Fibroblast of the aortic adventitia (primary cell): Measurements from ENCODE around the gene BMPR1A. TPM values are rescaled to one million over a fixed set of nuclear protein-coding genes. Genes with fewer than 3 reads are reported as not detected.

Experiments used
- DNase-seq: peaks from one replicate; pipeline ENCODE4 v3.0.0-alpha.2; 2010; ENCODE audit warnings: low read depth
- H3K4me3 ChIP-seq: 2 replicates; pipeline ENCODE4 v1.5.1; 2011; ENCODE audit warnings: low read depth, mild to moderate bottlenecking, control low read depth, low read length, moderate library complexity
- CTCF ChIP-seq: IDR thresholded peaks from 2 replicates; pipeline ENCODE4 v1.5.1; 2011; ENCODE audit warnings: mild to moderate bottlenecking, low read length, control low read depth, inconsistent platforms; ENCODE audit not compliant: insufficient read depth
- total RNA-seq: library from RNA; depleted of rRNA; stranded (reverse); fragments of >200 nt; gene quantifications from 2 replicates; pipeline ENCODE4 v1.2.3, GENCODE V29; 2012; ENCODE audit warnings: low replicate concordance

BMPR1A gene
- total RNA-seq, 1 donor = 74.7 TPM

- DNase-seq = no peak
- no peak for TF ChIP-seq CTCF
- no peak overlapping the region for H3K4me3 ChIP-seq
Measured at GRCh38 chr10:86718556-86718955, 37.9 kb upstream of the BMPR1A start.

- no peak for TF ChIP-seq CTCF
- no peak for DNase-seq
- H3K4me3 ChIP-seq = no peak overlapping the region
Measured at GRCh38 chr10:86721232-86721631, 35.2 kb upstream of the BMPR1A start.

- no peak overlapping the region for H3K4me3 ChIP-seq
- TF ChIP-seq CTCF = no peak
- DNase-seq = no peak
Measured at GRCh38 chr10:86723009-86723408, 33.4 kb upstream of the BMPR1A start.

GRCh38 chr10:86724445-86724844 is 32.0 kb upstream of the BMPR1A start:
- H3K4me3 ChIP-seq = no peak overlapping the region
- no peak for DNase-seq
- TF ChIP-seq CTCF = no peak

GRCh38 chr10:86725980-86726676 is 30.3 kb upstream of the BMPR1A start:
- no peak for TF ChIP-seq CTCF
- DNase-seq = no peak
- H3K4me3 ChIP-seq = no peak overlapping the region

GRCh38 chr10:86726677-86726999 is 29.8 kb upstream of the BMPR1A start:
- DNase-seq = no peak
- TF ChIP-seq CTCF = no peak

GRCh38 chr10:86727470-86727869 is 28.9 kb upstream of the BMPR1A start:
- no peak for TF ChIP-seq CTCF
- no peak for DNase-seq
- H3K4me3 ChIP-seq = no peak overlapping the region

More at GRCh38 chr10:86726677-86726999, 29.8 kb upstream of the BMPR1A start:
- H3K4me3 ChIP-seq = no peak overlapping the region
